Suprapubic skin (tissue), 4 donors: ENCODE results near the gene OR5H15. TPM values are rescaled to one million over a fixed set of nuclear protein-coding genes. Genes with fewer than 3 reads are reported as not detected.
"Not testable (repeated sequence)": the region's sequence is repeated elsewhere in the genome, so short reads cannot be mapped to it uniquely, and the experiment has no call there.

Experiments used
- DNase-seq, 2 donors: peaks; one replicate each; pipeline ENCODE4 v3.0.0-alpha.2; 2019; ENCODE audit warnings: low spot score in 2 of 2
- H3K27ac ChIP-seq: fragments of 200-600 bp; sonication (generic); one replicate; pipeline ENCODE4 v1.5.1; 2019
- H3K27me3 ChIP-seq: fragments of 200-600 bp; sonication (generic); one replicate; pipeline ENCODE4 v1.5.1; 2019
- H3K36me3 ChIP-seq: fragments of 200-600 bp; sonication (generic); one replicate; pipeline ENCODE4 v1.5.1; 2019
- H3K4me1 ChIP-seq: fragments of 200-600 bp; sonication (generic); one replicate; pipeline ENCODE4 v1.5.1; 2019
- H3K4me3 ChIP-seq: fragments of 200-600 bp; sonication (generic); one replicate; pipeline ENCODE4 v1.5.1; 2019; ENCODE audit warnings: mild to moderate bottlenecking
- H3K9me3 ChIP-seq: fragments of 200-600 bp; sonication (generic); one replicate; pipeline ENCODE4 v1.5.1; 2019
- EP300 ChIP-seq: sonication (generic); formaldehyde crosslinking; IDR thresholded peaks from one replicate; pipeline ENCODE4 v1.6.1; 2017; ENCODE audit warnings: antibody characterized with exemption
- POLR2A ChIP-seq, 2 donors: fragments of 450-650 bp; IDR thresholded peaks; one replicate each; pipeline ENCODE4 v1.6.1; 2017; ENCODE audit warnings: antibody characterized with exemption in 2 of 2, mild to moderate bottlenecking in 2 of 2, moderate library complexity in 2 of 2
- POLR2AphosphoS5 ChIP-seq, 3 donors: sonication (generic); formaldehyde crosslinking; IDR thresholded peaks; one replicate each; pipeline ENCODE4 v1.6.1; 2017; ENCODE audit warnings: antibody characterized with exemption in 3 of 3
- WGBS: methylation state at CpG from one replicate; pipeline ENCODE4 v1.1.5; 2018; 5-methylcytosine and 5-hydroxymethylcytosine counted together
- total RNA-seq, 4 donors: library from RNA; depleted of rRNA; stranded (reverse); fragments of >200 nt; gene quantifications; one replicate each; pipeline ENCODE4 v1.1.0, GENCODE V29; 2016
- TF ChIP-seq, protein P1 (sequence below), 2 donors: fragments of 200-600 bp in 1 of 2; fragments of 450-650 bp in 1 of 2; sonication (generic) in 1 of 2; IDR thresholded peaks; one replicate each; pipeline ENCODE4 v1.5.1; 2016 to 2019; ENCODE audit warnings: antibody characterized with exemption in 2 of 2, mild to moderate bottlenecking in 1 of 2, moderate library complexity in 1 of 2

OR5H15 gene
- not detected for total RNA-seq

DNA sequence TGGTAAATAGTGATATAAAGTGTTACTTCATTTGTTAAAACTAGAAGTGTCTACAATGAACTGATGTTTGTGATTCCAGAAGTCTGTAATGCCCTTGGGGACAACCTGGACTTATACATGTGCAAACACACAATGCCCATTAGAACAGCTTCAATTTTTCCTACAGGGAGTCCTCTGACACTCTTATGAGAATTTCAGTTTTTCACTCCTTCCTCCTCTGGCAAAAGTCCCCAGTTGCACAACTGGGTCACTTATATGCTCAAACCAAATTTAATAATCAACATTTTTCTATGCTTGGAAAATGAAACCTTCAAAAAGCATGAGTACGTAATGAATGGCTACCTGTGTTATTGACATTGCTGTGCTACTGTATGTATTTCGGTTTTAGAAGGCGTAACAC, at the start of gene OR5H15:
OR5H15 (plus strand) TSS at position 301 of the 400 bp plus-strand sequence. CDS start 2,004 bp downstream, outside the sequence.
- Histone ChIP-seq H3K4me3 (no peak within 1 kb of the TSS), H3K27ac (no peak within 1 kb of the TSS), H3K36me3 (no peaks in the 10 kb centered on the region), H3K9me3 (no peaks in the 10 kb centered on the region), H3K4me1 (no peaks in the 10 kb centered on the region), H3K27me3 (no peaks in the 10 kb centered on the region)
- DNase-seq, result no peak
- 94% methylated on average over 3 of the region's 3 CpGs for WGBS
- no peak for TF ChIP-seq EP300

DNA sequence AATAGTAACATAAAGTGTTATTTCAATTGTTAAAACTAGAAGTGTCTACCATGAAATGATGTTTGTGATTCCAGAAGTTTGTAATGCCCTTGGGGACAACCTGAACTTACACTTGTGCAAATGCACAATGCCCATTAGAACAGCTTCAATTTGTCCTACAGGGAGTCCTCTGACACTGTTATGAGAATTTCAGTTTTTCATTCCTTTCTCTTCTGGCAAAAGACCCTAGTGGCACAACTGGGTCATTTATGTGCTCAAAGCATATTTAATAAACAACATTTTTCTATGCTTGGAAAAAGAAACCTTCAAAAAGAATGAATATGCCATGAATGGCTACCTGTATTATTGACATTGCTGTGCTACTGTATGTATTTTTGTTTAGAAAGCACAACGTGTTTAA, 36.1 kb upstream of the OR5H15 start, which contains the start of gene OR5H1:
OR5H1 (plus strand) TSS at position 301 of the 400 bp plus-strand sequence. CDS start 1,977 bp downstream, outside the sequence.
- no peak for TF ChIP-seq EP300
- TF ChIP-seq POLR2A (IDR thresholded peaks at IDR 0.05), result no peak
- TF ChIP-seq, protein P1, sequence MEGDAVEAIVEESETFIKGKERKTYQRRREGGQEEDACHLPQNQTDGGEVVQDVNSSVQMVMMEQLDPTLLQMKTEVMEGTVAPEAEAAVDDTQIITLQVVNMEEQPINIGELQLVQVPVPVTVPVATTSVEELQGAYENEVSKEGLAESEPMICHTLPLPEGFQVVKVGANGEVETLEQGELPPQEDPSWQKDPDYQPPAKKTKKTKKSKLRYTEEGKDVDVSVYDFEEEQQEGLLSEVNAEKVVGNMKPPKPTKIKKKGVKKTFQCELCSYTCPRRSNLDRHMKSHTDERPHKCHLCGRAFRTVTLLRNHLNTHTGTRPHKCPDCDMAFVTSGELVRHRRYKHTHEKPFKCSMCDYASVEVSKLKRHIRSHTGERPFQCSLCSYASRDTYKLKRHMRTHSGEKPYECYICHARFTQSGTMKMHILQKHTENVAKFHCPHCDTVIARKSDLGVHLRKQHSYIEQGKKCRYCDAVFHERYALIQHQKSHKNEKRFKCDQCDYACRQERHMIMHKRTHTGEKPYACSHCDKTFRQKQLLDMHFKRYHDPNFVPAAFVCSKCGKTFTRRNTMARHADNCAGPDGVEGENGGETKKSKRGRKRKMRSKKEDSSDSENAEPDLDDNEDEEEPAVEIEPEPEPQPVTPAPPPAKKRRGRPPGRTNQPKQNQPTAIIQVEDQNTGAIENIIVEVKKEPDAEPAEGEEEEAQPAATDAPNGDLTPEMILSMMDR (IDR thresholded peaks at IDR 0.05), result no peak
- no peak for TF ChIP-seq POLR2AphosphoS5 (IDR thresholded peaks at IDR 0.05)
- no peaks in the 10 kb centered on the region for H3K27me3 ChIP-seq
- WGBS, result 70% methylated on average over 1 of the region's 1 CpG
- no peaks in the 10 kb centered on the region for H3K9me3 ChIP-seq
- no peak within 1 kb of the TSS for H3K4me3 ChIP-seq
- H3K4me1 ChIP-seq, result no peaks in the 10 kb centered on the region
- no peak for DNase-seq
- H3K27ac ChIP-seq, result no peak within 1 kb of the TSS
- no peaks in the 10 kb centered on the region for H3K36me3 ChIP-seq

DNA sequence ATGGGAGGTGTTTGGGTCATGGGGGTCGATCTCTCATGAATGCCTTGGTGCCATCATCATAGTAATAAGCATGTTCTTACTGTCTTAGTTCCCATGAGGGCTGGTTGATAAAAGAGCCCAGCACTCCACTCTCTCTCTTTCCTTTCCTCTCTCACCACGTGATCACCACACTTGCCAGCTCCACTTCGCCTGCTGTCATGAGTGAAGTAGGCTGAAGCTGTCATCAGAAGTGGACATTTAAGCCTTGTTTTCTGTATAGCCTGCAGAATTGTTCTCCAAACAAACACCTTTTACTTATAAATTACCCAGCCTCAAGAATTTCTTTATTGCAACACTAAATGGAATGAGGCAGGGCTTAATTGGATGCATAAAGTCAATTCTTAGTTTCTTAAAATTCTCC, 29.9 kb upstream of the OR5H15 start:
- Histone ChIP-seq H3K27ac (no peak overlapping the region), H3K9me3 (no peaks in the 10 kb centered on the region), H3K4me1 (no peaks in the 10 kb centered on the region), H3K27me3 (no peaks in the 10 kb centered on the region), H3K4me3 (no peak overlapping the region), H3K36me3 (no peaks in the 10 kb centered on the region)
- TF ChIP-seq POLR2AphosphoS5 (IDR thresholded peaks at IDR 0.05) (no peak), POLR2A (IDR thresholded peaks at IDR 0.05) (no peak), EP300 (no peak)
- TF ChIP-seq, protein P1 (IDR thresholded peaks at IDR 0.05), result no peak
- 66% methylated on average over 3 of the region's 3 CpGs for WGBS
- DNase-seq, result no peak

DNA sequence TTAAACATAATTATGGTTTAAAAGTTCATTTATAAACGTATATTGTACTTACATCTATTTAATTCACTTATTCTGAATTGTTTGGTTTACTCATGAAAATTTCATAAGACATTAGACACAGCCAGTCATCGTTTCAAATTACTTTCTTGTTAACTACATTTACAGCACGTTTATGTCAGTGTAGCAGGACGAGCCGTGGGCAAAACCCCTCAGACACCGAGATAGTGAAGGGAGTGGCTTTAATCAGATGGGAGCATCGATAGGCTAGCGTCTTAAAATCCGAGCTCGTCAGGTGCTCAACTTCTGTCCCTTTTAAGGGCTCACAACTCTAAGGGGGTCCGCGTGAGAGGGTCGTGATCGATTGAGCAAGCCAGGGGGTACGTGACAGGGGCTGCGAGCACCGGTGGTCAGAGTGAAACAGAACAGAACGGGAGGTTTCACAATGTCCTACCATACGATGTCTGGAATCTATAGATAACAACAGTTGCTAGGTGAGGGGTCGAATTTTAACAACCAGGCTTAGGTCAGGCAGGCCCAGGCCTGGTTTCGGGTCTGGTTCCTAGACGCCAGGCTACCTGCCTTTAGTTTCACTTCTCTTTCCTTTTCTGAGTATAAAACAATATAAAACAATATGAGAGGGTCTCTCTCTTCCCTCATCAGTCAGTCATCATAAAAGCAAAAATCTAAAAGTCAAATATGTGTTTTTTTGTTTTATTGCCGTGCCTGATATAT, 28.5 kb upstream of the OR5H15 start:
- not testable (repeated sequence) for H3K27ac ChIP-seq, H3K4me3 ChIP-seq, DNase-seq, H3K36me3 ChIP-seq, H3K27me3 ChIP-seq, H3K4me1 ChIP-seq, H3K9me3 ChIP-seq
- WGBS, result 82% methylated on average over 23 of the region's 23 CpGs

DNA sequence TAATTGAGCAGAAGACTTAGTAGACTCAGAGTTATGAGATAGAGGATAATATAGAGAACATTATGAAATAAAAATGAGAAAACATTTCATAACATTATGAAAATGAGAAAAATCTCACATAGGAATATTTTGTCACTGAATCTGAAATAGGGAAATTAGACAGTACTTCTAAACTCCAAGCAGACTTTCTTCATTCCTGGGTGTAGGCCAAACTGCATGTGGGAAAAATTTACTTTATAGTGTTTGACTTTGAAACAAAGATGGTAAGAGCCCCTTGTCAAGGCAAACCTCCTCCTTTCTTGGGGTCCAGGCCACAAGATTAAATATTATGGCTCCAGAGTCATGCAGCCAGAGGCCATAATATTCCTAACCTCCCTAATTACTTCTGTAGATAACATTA, 26.0 kb upstream of the OR5H15 start:
- no peak overlapping the region for H3K27ac ChIP-seq
- DNase-seq, result no peak

DNA sequence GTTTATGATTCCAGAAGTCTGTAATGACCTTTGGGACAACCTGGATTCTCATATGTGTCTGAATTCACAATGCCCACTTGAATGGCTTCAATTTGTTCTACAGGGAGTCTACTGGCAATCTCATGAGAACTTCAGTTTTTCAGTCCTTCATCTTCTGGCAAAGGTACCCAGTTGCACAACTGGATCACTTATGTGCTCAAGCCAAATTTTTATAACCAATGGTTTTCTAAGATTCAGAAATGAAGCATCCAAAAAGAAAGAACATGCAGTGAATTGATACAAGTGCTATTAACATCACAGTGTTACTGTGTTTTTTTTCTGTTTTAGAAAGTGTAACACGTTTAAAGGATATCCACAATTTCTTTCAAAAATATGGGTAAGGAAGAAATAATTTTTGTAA, 19.3 kb upstream of the OR5H15 start, which contains the start of gene OR5H14:
OR5H14 (plus strand) TSS at position 301 of the 400 bp plus-strand sequence. CDS start 1,907 bp downstream, outside the sequence.
- H3K36me3 ChIP-seq, result no peaks in the 10 kb centered on the region
- H3K4me1 ChIP-seq, result no peaks in the 10 kb centered on the region
- H3K9me3 ChIP-seq, result no peaks in the 10 kb centered on the region
- 71% methylated on average over 1 of the region's 1 CpG for WGBS
- TF ChIP-seq, protein P1 (IDR thresholded peaks at IDR 0.05), result no peak
- TF ChIP-seq POLR2A (IDR thresholded peaks at IDR 0.05) (no peak), EP300 (no peak)
- H3K4me3 ChIP-seq, result no peak within 1 kb of the TSS
- DNase-seq, result no peak
- no peaks in the 10 kb centered on the region for H3K27me3 ChIP-seq
- H3K27ac ChIP-seq, result no peak within 1 kb of the TSS

More for the DNA sequence above, 26.0 kb upstream of the OR5H15 start:
- no peaks in the 10 kb centered on the region for H3K4me1 ChIP-seq
- no peaks in the 10 kb centered on the region for H3K27me3 ChIP-seq
- no peaks in the 10 kb centered on the region for H3K36me3 ChIP-seq
- TF ChIP-seq EP300 (no peak), POLR2A (IDR thresholded peaks at IDR 0.05) (no peak), POLR2AphosphoS5 (IDR thresholded peaks at IDR 0.05) (no peak)
- TF ChIP-seq, protein P1 (IDR thresholded peaks at IDR 0.05), result no peak
- H3K9me3 ChIP-seq, result no peaks in the 10 kb centered on the region
- H3K4me3 ChIP-seq, result no peak overlapping the region
